Neural cell (in vitro differentiated cells): Measurements from ENCODE around the gene IRF7. TPM values are rescaled to one million over a fixed set of nuclear protein-coding genes. Genes with fewer than 3 reads are reported as not detected.

Source experiments
- H2AFZ ChIP-seq: fragments of 200-600, 300-800 bp; sonication (generic), shearing (Covaris generic); 2 replicates; pipeline ENCODE4 v1.6.0; 2014; ENCODE audit warnings: low read depth, mild to moderate bottlenecking, antibody characterized with exemption, low read length, moderate library complexity
- H3F3A ChIP-seq: fragments of 200-600 bp; shearing (Covaris generic); 2 replicates; pipeline ENCODE4 v1.6.1; 2016; ENCODE audit warnings: mild to moderate bottlenecking, moderate library complexity, mixed read lengths, antibody characterized with exemption, low read length; ENCODE audit not compliant: insufficient read depth, poor library complexity, severe bottlenecking
- H3K27ac ChIP-seq: fragments of 200-600, 300-800 bp; sonication (generic), shearing (Covaris generic); 2 replicates; pipeline ENCODE4 v1.5.1; 2014; ENCODE audit warnings: mild to moderate bottlenecking, low read length, moderate library complexity
- H3K27me3 ChIP-seq: fragments of 300-800, 200-600 bp; sonication (generic), shearing (Covaris generic); 2 replicates; pipeline ENCODE4 v1.6.0; 2014; ENCODE audit warnings: mild to moderate bottlenecking, low read depth, low read length, moderate library complexity; ENCODE audit not compliant: insufficient read depth
- H3K36me3 ChIP-seq: fragments of 300-800, 200-600 bp; sonication (generic), shearing (Covaris generic); 2 replicates; pipeline ENCODE4 v1.5.1; 2014; ENCODE audit warnings: mild to moderate bottlenecking, antibody characterized with exemption, low read length, moderate library complexity; ENCODE audit not compliant: insufficient read depth
- H3K4me2 ChIP-seq: fragments of 300-800, 200-600 bp; sonication (generic), shearing (Covaris generic); 2 replicates; pipeline ENCODE4 v1.6.0; 2014; ENCODE audit warnings: mild to moderate bottlenecking, low read length
- H3K4me3 ChIP-seq: fragments of 300-800, 200-600 bp; sonication (generic), shearing (Covaris generic); 2 replicates; pipeline ENCODE4 v1.5.1; 2014; ENCODE audit warnings: mild to moderate bottlenecking, low read length, moderate library complexity
- H3K79me2 ChIP-seq: fragments of 200-600 bp; shearing (Covaris generic); replicated peaks from 2 replicates; pipeline ENCODE4 v1.6.0; 2014; ENCODE audit warnings: mild to moderate bottlenecking, low read length, moderate library complexity; ENCODE audit not compliant: insufficient read depth
- H3K9ac ChIP-seq: fragments of 300-800, 200-600 bp; sonication (generic), shearing (Covaris generic); 2 replicates; pipeline ENCODE4 v1.6.1; 2016; ENCODE audit warnings: mild to moderate bottlenecking, low read length, mixed read lengths
- H3K9me2 ChIP-seq: fragments of 200-600 bp; shearing (Covaris generic); 2 replicates; pipeline ENCODE4 v1.6.1; 2016; ENCODE audit warnings: mild to moderate bottlenecking, low read length, mixed read lengths; ENCODE audit not compliant: insufficient read depth
- H3K9me3 ChIP-seq: fragments of 200-600, 300-800 bp; sonication (generic), shearing (Covaris generic); 2 replicates; pipeline ENCODE4 v1.6.1; 2016; ENCODE audit warnings: mild to moderate bottlenecking, mixed run types, low read length, moderate library complexity, mixed read lengths
- H4K20me1 ChIP-seq: fragments of 200-600 bp; shearing (Covaris generic); 2 replicates; pipeline ENCODE4 v1.6.1; 2016; ENCODE audit warnings: mild to moderate bottlenecking, mixed run types; ENCODE audit not compliant: insufficient read depth
- CTCF ChIP-seq: fragments of 450-650 bp; IDR thresholded peaks from 2 replicates; pipeline ENCODE4 v1.5.1; 2014; ENCODE audit warnings: antibody characterized with exemption, mild to moderate bottlenecking, moderate library complexity; ENCODE audit not compliant: poor library complexity, severe bottlenecking
- EP300 ChIP-seq: fragments of 450-650 bp; conservative IDR thresholded peaks from 2 replicates; pipeline ENCODE4 v1.6.1; 2014; ENCODE audit warnings: antibody characterized with exemption, mild to moderate bottlenecking, moderate library complexity; ENCODE audit not compliant: poor library complexity, severe bottlenecking
- EZH2 ChIP-seq: fragments of 200-600, 300-800 bp; shearing (Covaris generic), sonication (generic); IDR thresholded peaks from 2 replicates; pipeline ENCODE4 v1.6.1; 2014; ENCODE audit warnings: antibody characterized with exemption, low read length, borderline replicate concordance, mild to moderate bottlenecking; ENCODE audit not compliant: insufficient read depth, poor library complexity, severe bottlenecking
- MXI1 ChIP-seq: fragments of 450-650 bp; conservative IDR thresholded peaks from 2 replicates; pipeline ENCODE4 v1.6.1; 2014; ENCODE audit warnings: antibody characterized with exemption, mild to moderate bottlenecking; ENCODE audit not compliant: poor library complexity, severe bottlenecking
- POLR2AphosphoS5 ChIP-seq: IDR thresholded peaks from 2 replicates; pipeline ENCODE4 v1.6.1; 2012
- RAD21 ChIP-seq: fragments of 450-650 bp; conservative IDR thresholded peaks from 2 replicates; pipeline ENCODE4 v1.6.1; 2014; ENCODE audit warnings: antibody characterized with exemption, mild to moderate bottlenecking, moderate library complexity
- REST ChIP-seq: IDR thresholded peaks from 2 replicates; pipeline ENCODE4 v1.6.1; 2012; ENCODE audit warnings: borderline replicate concordance
- SMC3 ChIP-seq: fragments of 450-650 bp; conservative IDR thresholded peaks from 2 replicates; pipeline ENCODE4 v1.6.1; 2014; ENCODE audit warnings: antibody characterized with exemption, mild to moderate bottlenecking, moderate library complexity; ENCODE audit not compliant: poor library complexity
- TAF1 ChIP-seq: IDR thresholded peaks from 2 replicates; pipeline ENCODE4 v1.6.1; 2012; ENCODE audit warnings: low read depth
- polyA plus RNA-seq: library from polyadenylated mRNA; depleted of rRNA; stranded (reverse); fragments of >200 nt; gene quantifications from 2 replicates; pipeline ENCODE4 v1.2.3, GENCODE V29; 2014

The IRF7 gene
- polyA plus RNA-seq, 1 donor from 2014 or later: 1.1 TPM

- Histone ChIP-seq H3K79me2 (peaks cover 37% of the 10 kb centered on the region), H3K36me3 (no peaks in the 10 kb centered on the region), H3K27ac (peak overlapping the region; percentile 70), H3K4me2 (peak overlapping the region; percentile 44), H3K9me2 (no peaks in the 10 kb centered on the region), H3K4me3 (peak overlapping the region; percentile 95), H2AFZ (peak overlapping the region; percentile 60), H3K9ac (peak overlapping the region; percentile 77), H4K20me1 (peaks cover 16% of the 10 kb centered on the region), H3K27me3 (no peaks in the 10 kb centered on the region), H3F3A (no peaks in the 10 kb centered on the region), H3K9me3 (no peaks in the 10 kb centered on the region)
- TF ChIP-seq POLR2AphosphoS5 (peak; percentile 57), REST (no peak), EP300 (peak; percentile 34), EZH2 (no peak), MXI1 (peak; percentile 54), RAD21 (peak; percentile 15), TAF1 (no peak), SMC3 (peak; percentile 45), CTCF (peak; percentile 12)
Observed at GRCh38 chr11:575313-575995, 40.3 kb downstream of the IRF7 start.

- H3K79me2 ChIP-seq: peaks cover 30% of the 10 kb centered on the region
- H3F3A ChIP-seq: no peaks in the 10 kb centered on the region
- H3K9me3 ChIP-seq: no peaks in the 10 kb centered on the region
- H3K9ac ChIP-seq: peak overlapping the region; percentile 77
- peak overlapping the region; percentile 95 for H3K4me3 ChIP-seq
- peaks cover 12% of the 10 kb centered on the region for H4K20me1 ChIP-seq
- no peak overlapping the region for H2AFZ ChIP-seq
- TF ChIP-seq SMC3 (no peak), MXI1 (no peak), CTCF (no peak), REST (no peak), EZH2 (no peak), POLR2AphosphoS5 (no peak), TAF1 (no peak), RAD21 (no peak), EP300 (no peak)
- no peaks in the 10 kb centered on the region for H3K27me3 ChIP-seq
- H3K27ac ChIP-seq: peak overlapping the region; percentile 70
- no peaks in the 10 kb centered on the region for H3K9me2 ChIP-seq
- peak overlapping the region; percentile 44 for H3K4me2 ChIP-seq
- H3K36me3 ChIP-seq: no peaks in the 10 kb centered on the region
Observed at GRCh38 chr11:574632-575312, 41.0 kb downstream of the IRF7 start.
